Activated CD4-positive, alpha-beta memory T cell treated with anti-CD3 and anti-CD28 coated beads, Interleukin-2, amount 10 ng/mL, durations not matched to agents 7 days and 5 days (primary cell): ENCODE measurements around the gene SLCO2B1. TPM values are rescaled to one million over a fixed set of nuclear protein-coding genes. Genes with fewer than 3 reads are reported as not detected.

ENCODE experiments used
- CTCF ChIA-PET: fragments of 350-600 bp; sonication (Branson Sonifier 250); formaldehyde crosslinking; loops from one replicate; lab custom pipeline; 2021; ENCODE audit warnings: antibody characterized with exemption, inconsistent platforms; lab: Charles Lee
- POLR2A ChIA-PET: fragments of 350-600 bp; sonication (Branson Sonifier 250); formaldehyde crosslinking; loops from one replicate; lab custom pipeline; 2021; ENCODE audit warnings: antibody characterized with exemption; lab: Charles Lee
- DNase-seq: peaks from one replicate; pipeline ENCODE4 v3.0.0-alpha.2; 2020
- H3K27ac Mint-ChIP-seq: one replicate; pipeline ENCODE4 v1.8.0; 2021; ENCODE audit warnings: mild to moderate bottlenecking, mixed read lengths
- H3K27me3 Mint-ChIP-seq: one replicate; pipeline ENCODE4 v1.8.0; 2021; ENCODE audit warnings: mixed read lengths
- H3K36me3 Mint-ChIP-seq: one replicate; pipeline ENCODE4 v1.8.0; 2021; ENCODE audit warnings: low read depth, mixed read lengths
- H3K4me1 Mint-ChIP-seq: one replicate; pipeline ENCODE4 v1.8.0; 2021; ENCODE audit warnings: mixed read lengths
- H3K4me3 Mint-ChIP-seq: one replicate; pipeline ENCODE4 v1.8.0; 2021; ENCODE audit warnings: mild to moderate bottlenecking, mixed read lengths
- H3K9me3 Mint-ChIP-seq: one replicate; pipeline ENCODE4 v1.8.0; 2021; ENCODE audit warnings: mixed read lengths
- total RNA-seq, 2 experiments: library from RNA; stranded (reverse); gene quantifications; one replicate each; pipeline ENCODE4 v1.2.3, GENCODE V29; 2021

Gene SLCO2B1
- total RNA-seq, 2 experiments from 2014 or later: 0.23 to 0.30 TPM

- Mint-ChIP-seq H3K36me3 (no peaks in the 10 kb centered on the region), H3K27ac (no peak overlapping the region)
Observed at GRCh38 chr11:75158241-75158640, 7.3 kb downstream of the SLCO2B1 start.

GRCh38 chr11:75158696-75159150 lies 7.8 kb downstream of the SLCO2B1 start:
- H3K36me3 Mint-ChIP-seq: no peaks in the 10 kb centered on the region
- peaks cover 10% of the 10 kb centered on the region for H3K27me3 Mint-ChIP-seq
- no peaks in the 10 kb centered on the region for H3K9me3 Mint-ChIP-seq
- H3K4me3 Mint-ChIP-seq: no peak overlapping the region
- DNase-seq: no peak
- POLR2A ChIA-PET: interaction anchor here (1.3 kb wide), 1 partner anchor 13 kb away, joined by 3 read pairs; no protein-coding TSS in a partner anchor
- H3K27ac Mint-ChIP-seq: no peak overlapping the region
- CTCF ChIA-PET: interaction anchor here (1.1 kb wide), 1 partner anchor 12 kb away, joined by 4 read pairs; no protein-coding TSS in a partner anchor
- peaks cover 5% of the 10 kb centered on the region for H3K4me1 Mint-ChIP-seq

More at GRCh38 chr11:75158241-75158640, 7.3 kb downstream of the SLCO2B1 start:
- CTCF ChIA-PET: interaction anchor here (1.1 kb wide), 1 partner anchor 12 kb away, joined by 4 read pairs; no protein-coding TSS in a partner anchor
- H3K4me1 Mint-ChIP-seq: peaks cover 7% of the 10 kb centered on the region
- no peaks in the 10 kb centered on the region for H3K9me3 Mint-ChIP-seq
- POLR2A ChIA-PET: interaction anchor here (1.2 to 1.3 kb wide), 2 partner anchors 13 to 15 kb away, joined by 3 read pairs; no protein-coding TSS in a partner anchor
- H3K4me3 Mint-ChIP-seq: no peak overlapping the region
- no peak for DNase-seq
- H3K27me3 Mint-ChIP-seq: peaks cover 8% of the 10 kb centered on the region

GRCh38 chr11:75159151-75159953 lies 8.4 kb downstream of the SLCO2B1 start:
- Mint-ChIP-seq H3K4me1 (peaks cover 5% of the 10 kb centered on the region), H3K36me3 (no peaks in the 10 kb centered on the region), H3K27ac (no peak overlapping the region), H3K9me3 (no peaks in the 10 kb centered on the region), H3K27me3 (peaks cover 13% of the 10 kb centered on the region), H3K4me3 (no peak overlapping the region)
- POLR2A ChIA-PET: interaction anchor here (1.3 to 1.5 kb wide), 2 partner anchors 12 to 16 kb away, joined by 3 read pairs; no protein-coding TSS in a partner anchor
- CTCF ChIA-PET: interaction anchor here (0.7 to 1.7 kb wide), 6 partner anchors 12 to 46 kb away, joined by 3 to 6 read pairs (median 4); no protein-coding TSS in a partner anchor
- DNase-seq: no peak

- CTCF ChIA-PET: interaction anchor here (0.7 to 1.7 kb wide), 5 partner anchors 11 to 45 kb away, joined by 3 to 6 read pairs (median 3); no protein-coding TSS in a partner anchor
- Mint-ChIP-seq H3K4me1 (peaks cover 5% of the 10 kb centered on the region), H3K36me3 (no peaks in the 10 kb centered on the region), H3K4me3 (no peak overlapping the region), H3K27me3 (peaks cover 18% of the 10 kb centered on the region), H3K9me3 (no peaks in the 10 kb centered on the region), H3K27ac (no peak overlapping the region)
- POLR2A ChIA-PET: interaction anchor here (1.5 kb wide), 1 partner anchor 15 kb away, joined by 3 read pairs; no protein-coding TSS in a partner anchor
- DNase-seq: no peak
Observed at GRCh38 chr11:75160220-75160757, 9.4 kb downstream of the SLCO2B1 start.

GRCh38 chr11:75160880-75161279 lies 10.0 kb downstream of the SLCO2B1 start:
- POLR2A ChIA-PET: no interaction called here
- peaks cover 18% of the 10 kb centered on the region for H3K27me3 Mint-ChIP-seq

GRCh38 chr11:75161506-75162095 lies 10.7 kb downstream of the SLCO2B1 start:
- H3K4me1 Mint-ChIP-seq: peaks cover 5% of the 10 kb centered on the region
- ChIA-PET CTCF (no interaction called here), POLR2A (no interaction called here)
- H3K36me3 Mint-ChIP-seq: no peaks in the 10 kb centered on the region
- peaks cover 18% of the 10 kb centered on the region for H3K27me3 Mint-ChIP-seq
- H3K4me3 Mint-ChIP-seq: no peak overlapping the region
- H3K27ac Mint-ChIP-seq: no peak overlapping the region
- no peaks in the 10 kb centered on the region for H3K9me3 Mint-ChIP-seq
- DNase-seq: no peak

More at GRCh38 chr11:75160880-75161279, 10.0 kb downstream of the SLCO2B1 start:
- Mint-ChIP-seq H3K4me1 (peaks cover 5% of the 10 kb centered on the region), H3K9me3 (no peaks in the 10 kb centered on the region), H3K27ac (no peak overlapping the region), H3K36me3 (no peaks in the 10 kb centered on the region), H3K4me3 (no peak overlapping the region)
- no peak for DNase-seq
- CTCF ChIA-PET: interaction anchor here (1.2 to 1.7 kb wide), 2 partner anchors 16 to 44 kb away, joined by 4 to 6 read pairs; no protein-coding TSS in a partner anchor

GRCh38 chr11:75162954-75163353 lies 12.0 kb downstream of the SLCO2B1 start:
- CTCF ChIA-PET: interaction anchor here (1.0 kb wide), 1 partner anchor 42 kb away, joined by 3 read pairs; no protein-coding TSS in a partner anchor
- H3K4me3 Mint-ChIP-seq: no peak overlapping the region
- POLR2A ChIA-PET: no interaction called here

GRCh38 chr11:75163921-75164849 lies 13.3 kb downstream of the SLCO2B1 start:
- peaks cover 5% of the 10 kb centered on the region for H3K4me1 Mint-ChIP-seq
- no peaks in the 10 kb centered on the region for H3K36me3 Mint-ChIP-seq
- no peak overlapping the region for H3K4me3 Mint-ChIP-seq
- DNase-seq: no peak
- H3K9me3 Mint-ChIP-seq: no peaks in the 10 kb centered on the region
- POLR2A ChIA-PET: no interaction called here
- no peak overlapping the region for H3K27ac Mint-ChIP-seq
- peaks cover 18% of the 10 kb centered on the region for H3K27me3 Mint-ChIP-seq
- CTCF ChIA-PET: no interaction called here

More at GRCh38 chr11:75162954-75163353, 12.0 kb downstream of the SLCO2B1 start:
- DNase-seq: no peak
- no peaks in the 10 kb centered on the region for H3K9me3 Mint-ChIP-seq
- H3K27me3 Mint-ChIP-seq: peaks cover 18% of the 10 kb centered on the region
- H3K36me3 Mint-ChIP-seq: no peaks in the 10 kb centered on the region
- peaks cover 5% of the 10 kb centered on the region for H3K4me1 Mint-ChIP-seq
- no peak overlapping the region for H3K27ac Mint-ChIP-seq

- POLR2A ChIA-PET: no interaction called here
- Mint-ChIP-seq H3K27ac (no peak overlapping the region), H3K27me3 (peaks cover 15% of the 10 kb centered on the region), H3K36me3 (no peaks in the 10 kb centered on the region), H3K4me3 (no peak overlapping the region), H3K9me3 (no peaks in the 10 kb centered on the region), H3K4me1 (peaks cover 5% of the 10 kb centered on the region)
- CTCF ChIA-PET: interaction anchor here (0.6 to 0.7 kb wide), 2 partner anchors 22 to 36 kb away, joined by 3 read pairs; no protein-coding TSS in a partner anchor
- DNase-seq: no peak
Observed at GRCh38 chr11:75165721-75166120, 14.8 kb downstream of the SLCO2B1 start.

- H3K27me3 Mint-ChIP-seq: peaks cover 13% of the 10 kb centered on the region
Observed at GRCh38 chr11:75166791-75167190, 15.9 kb downstream of the SLCO2B1 start.

GRCh38 chr11:75167617-75168016 lies 16.7 kb downstream of the SLCO2B1 start:
- Mint-ChIP-seq H3K27ac (no peak overlapping the region), H3K4me3 (no peak overlapping the region)
- CTCF ChIA-PET: no interaction called here

More at GRCh38 chr11:75166791-75167190, 15.9 kb downstream of the SLCO2B1 start:
- Mint-ChIP-seq H3K4me3 (no peak overlapping the region), H3K36me3 (no peaks in the 10 kb centered on the region), H3K9me3 (no peaks in the 10 kb centered on the region), H3K4me1 (no peaks in the 10 kb centered on the region), H3K27ac (no peak overlapping the region)
- ChIA-PET CTCF (no interaction called here), POLR2A (no interaction called here)
- no peak for DNase-seq

More at GRCh38 chr11:75167617-75168016, 16.7 kb downstream of the SLCO2B1 start:
- Mint-ChIP-seq H3K36me3 (no peaks in the 10 kb centered on the region), H3K9me3 (no peaks in the 10 kb centered on the region), H3K27me3 (peaks cover 13% of the 10 kb centered on the region), H3K4me1 (no peaks in the 10 kb centered on the region)
- DNase-seq: no peak
- POLR2A ChIA-PET: no interaction called here
